B cell (primary cell): ENCODE measurements around the gene ONECUT3. TPM values are rescaled to one million over a fixed set of nuclear protein-coding genes. Genes with fewer than 3 reads are reported as not detected.
A peak's percentile ranks its signal among the peaks of the same experiment; 100 is the strongest.

Experiments
- ATAC-seq: fragments of 200-7000 bp; cut with Tn5 transposase; one replicate; pipeline ENCODE4 v1.10.0; 2021; ENCODE audit warnings: low read depth, mild to moderate bottlenecking, moderate number of reproducible peaks, moderate library complexity
- CTCF ChIA-PET: fragments of 350-600 bp; sonication (Branson Sonifier 250); formaldehyde crosslinking; loops from one replicate; lab custom pipeline; 2021; ENCODE audit warnings: antibody characterized with exemption, inconsistent platforms; lab: Charles Lee
- POLR2A ChIA-PET: fragments of 350-600 bp; sonication (Branson Sonifier 250); formaldehyde crosslinking; loops from one replicate; lab custom pipeline; 2021; ENCODE audit warnings: antibody characterized with exemption; lab: Charles Lee
- DNase-seq: peaks from one replicate; pipeline ENCODE4 v3.0.0; 2013
- H2AFZ ChIP-seq: 2 replicates; pipeline ENCODE4 v1.6.1; 2012; ENCODE audit warnings: mild to moderate bottlenecking, low read depth, low read length; ENCODE audit not compliant: insufficient read depth, poor library complexity, severe bottlenecking
- H3K27ac ChIP-seq, 2 donors: 1 replicate in 1 of 2; 2 replicates in 1 of 2; pipeline ENCODE4 v1.5.1; 2012 to 2013; ENCODE audit warnings: low read length in 2 of 2, mild to moderate bottlenecking in 2 of 2, moderate library complexity in 1 of 2
- H3K27me3 ChIP-seq, 4 experiments: fragments of 200-600 bp in 1 of 4; sonication (generic) in 1 of 4; replicated peaks in 1 of 4; 1 replicate in 2 of 4; 2 replicates in 2 of 4; pipeline versions ENCODE4 v1.6.1 to v1.7.0; 2013 to 2016; ENCODE audit warnings: low read length in 3 of 4, mild to moderate bottlenecking in 2 of 4, mixed read lengths in 1 of 4, moderate library complexity in 1 of 4; ENCODE audit not compliant: insufficient read depth in 4 of 4, control insufficient read depth in 3 of 4; ENCODE audit errors: control extremely low read depth in 1 of 4
- H3K36me3 ChIP-seq, 2 experiments: replicated peaks in 1 of 2; 1 replicate in 1 of 2; 2 replicates in 1 of 2; pipeline versions ENCODE4 v1.6.1 to v1.7.1; 2013; ENCODE audit warnings: low read length in 1 of 2; ENCODE audit not compliant: insufficient read depth in 2 of 2, control insufficient read depth in 1 of 2; ENCODE audit errors: control extremely low read depth in 1 of 2, extremely low read depth in 1 of 2
- H3K4me1 ChIP-seq, 2 donors: fragments of 200-600 bp in 1 of 2; sonication (generic) in 1 of 2; 1 replicate in 1 of 2; 2 replicates in 1 of 2; pipeline versions ENCODE4 v1.5.1 to v1.6.1; 2013 to 2017; ENCODE audit warnings: low read length in 2 of 2; ENCODE audit not compliant: control insufficient read depth in 2 of 2, insufficient read depth in 2 of 2
- H3K4me2 ChIP-seq: replicated peaks from 2 replicates; pipeline ENCODE3; 2012; ENCODE audit warnings: mild to moderate bottlenecking, low read depth, low read length; ENCODE audit not compliant: poor library complexity, severe bottlenecking
- H3K4me3 ChIP-seq, 5 experiments: fragments of 200-600 bp in 1 of 5; sonication (generic) in 1 of 5; 1 replicate in 3 of 5; 2 replicates in 2 of 5; pipeline versions ENCODE4 v1.5.1 to v1.7.0; 2011 to 2016; ENCODE audit warnings: low read length in 4 of 5, mild to moderate bottlenecking in 4 of 5, low read depth in 2 of 5, control low read depth in 1 of 5, moderate library complexity in 1 of 5; ENCODE audit not compliant: insufficient read depth in 1 of 5; ENCODE audit errors: control extremely low read depth in 1 of 5, extremely low read depth in 1 of 5
- H3K79me2 ChIP-seq: fragments of 200-600 bp; sonication (generic); one replicate; pipeline ENCODE4 v1.6.0; 2016; ENCODE audit warnings: low read length; ENCODE audit not compliant: control insufficient read depth, insufficient read depth
- H3K9ac ChIP-seq: fragments of 200-600 bp; sonication (generic); 2 replicates; pipeline ENCODE4 v1.6.1; 2017; ENCODE audit warnings: mild to moderate bottlenecking, low read length, moderate library complexity
- H3K9me3 ChIP-seq, 3 donors: one replicate each; pipeline versions ENCODE4 v1.6.1 to v1.7.1; 2013; ENCODE audit warnings: low read length in 2 of 3; ENCODE audit not compliant: control insufficient read depth in 2 of 3, insufficient read depth in 1 of 3; ENCODE audit errors: control extremely low read depth in 1 of 3
- H4K20me1 ChIP-seq: 2 replicates; pipeline ENCODE4 v1.6.0; 2012; ENCODE audit warnings: mild to moderate bottlenecking, low read length; ENCODE audit not compliant: insufficient read depth, control insufficient read depth, poor library complexity, severe bottlenecking
- H3K27ac Mint-ChIP-seq: one replicate; pipeline ENCODE4 v1.8.0; 2021; ENCODE audit warnings: mixed read lengths
- H3K27me3 Mint-ChIP-seq: one replicate; pipeline ENCODE4 v1.8.0; 2021; ENCODE audit warnings: mixed read lengths
- H3K4me1 Mint-ChIP-seq: one replicate; pipeline ENCODE4 v1.8.0; 2021; ENCODE audit warnings: mixed read lengths
- H3K4me3 Mint-ChIP-seq: one replicate; pipeline ENCODE4 v1.8.0; 2021; ENCODE audit warnings: mixed read lengths
- H3K9me3 Mint-ChIP-seq: one replicate; pipeline ENCODE4 v1.8.0; 2022; ENCODE audit warnings: mixed read lengths; ENCODE audit not compliant: insufficient read depth
- EZH2 ChIP-seq: IDR thresholded peaks from 2 replicates; pipeline ENCODE4 v1.6.1; 2012; ENCODE audit warnings: borderline replicate concordance, low read depth, mild to moderate bottlenecking, moderate library complexity, low read length; ENCODE audit not compliant: insufficient read depth, poor library complexity, severe bottlenecking
- WGBS: methylation state at CpG from one replicate; pipeline ENCODE4 v1.1.5; 2013; ENCODE audit warnings: missing lambda C conversion rate; ENCODE audit not compliant: insufficient coverage; 5-methylcytosine and 5-hydroxymethylcytosine counted together
- intact Hi-C: fragments of 100-400 bp; cut with micrococcal nuclease; formaldehyde crosslinking; loops from one replicate; pipeline ENCODE4 v1.10.0; 2022
- polyA plus RNA-seq: library from polyadenylated mRNA; depleted of rRNA; stranded (reverse); fragments of >200 nt; gene quantifications from 2 replicates; pipeline ENCODE4 v1.2.3, GENCODE V29; 2012
- total RNA-seq, 2 donors: library from RNA; stranded (reverse); fragments of 120-200 nt in 1 of 2; gene quantifications; 1 replicate in 1 of 2; 2 replicates in 1 of 2; pipeline versions ENCODE4 v1.2.3 to v1.2.4, GENCODE V29; 2013 to 2022
- TF ChIP-seq, protein P1 (sequence below): fragments of 200-600 bp; IDR thresholded peaks from one replicate; pipeline ENCODE4 v1.8.0; 2022; ENCODE audit warnings: antibody characterized with exemption, mild to moderate bottlenecking

The ONECUT3 gene
- total and polyA plus RNA-seq, 2 donors (not counting 1 experiment from before 2014, with no cell fraction given) = not detected

DNA sequence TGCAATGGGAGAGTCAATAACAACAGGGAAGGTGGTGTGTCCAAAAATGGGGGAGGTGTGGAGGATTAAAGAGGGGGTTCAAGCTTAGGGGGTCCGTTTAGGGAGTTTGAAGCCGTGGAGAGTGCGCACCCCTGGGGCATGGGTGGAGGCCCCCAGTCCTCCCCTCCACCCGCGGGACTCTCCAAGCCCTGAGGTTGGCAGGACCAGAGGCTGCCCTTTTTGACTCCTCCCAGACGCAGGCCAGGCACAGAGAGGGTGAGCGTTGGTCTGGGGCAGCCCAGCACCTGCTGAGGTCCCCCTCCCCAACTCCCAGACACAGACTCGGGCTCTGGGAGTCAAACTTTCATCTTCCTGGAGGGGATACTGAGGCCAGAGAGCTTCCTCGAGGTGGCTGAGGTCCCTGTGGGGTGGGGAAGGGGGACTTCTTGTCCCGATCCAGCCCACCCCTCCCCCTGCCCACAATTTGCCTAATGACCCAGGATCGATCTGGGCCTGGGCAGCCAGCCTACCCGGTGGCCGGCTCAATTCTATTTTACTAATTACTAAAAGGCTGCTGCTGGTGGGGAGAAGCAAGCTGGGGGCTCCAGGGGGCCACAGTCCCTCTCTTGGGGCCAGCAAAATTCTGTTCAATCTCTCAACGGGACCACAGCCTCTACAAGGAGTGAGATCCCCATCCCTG, 2.8 kb upstream of the ONECUT3 start:
- Histone ChIP-seq H3K9me3 (peaks cover 0 to 68% (median 6%) of the 10 kb centered on the region in 3 donors), H2AFZ (no peak overlapping the region), H3K27me3 (peaks cover 0 to 81% (median 55%) of the 10 kb centered on the region in 4 experiments), H3K79me2 (no peaks in the 10 kb centered on the region), H3K36me3 (no peaks in the 10 kb centered on the region), H3K4me3 (no peak overlapping the region), H3K4me1 (peaks cover 67 to 77% of the 10 kb centered on the region in 2 donors), H3K9ac (no peak overlapping the region), H3K4me2 (peak overlapping the region; percentile 91), H4K20me1 (peaks cover 12% of the 10 kb centered on the region), H3K27ac (no peak overlapping the region)
- Mint-ChIP-seq H3K27me3 (peaks cover 33% of the 10 kb centered on the region), H3K27ac (no peak overlapping the region), H3K4me3 (peak overlapping the region; percentile 59), H3K4me1 (peaks cover 32% of the 10 kb centered on the region), H3K9me3 (no peaks in the 10 kb centered on the region)
- peak; percentile 23 for DNase-seq
- CTCF ChIA-PET = interaction anchor here (0.9 to 1.1 kb wide), 3 partner anchors 76 to 205 kb away, joined by 3 read pairs; no protein-coding TSS in a partner anchor
- ATAC-seq = no peak
- intact Hi-C loops = no loop called here
- TF ChIP-seq, protein P1, sequence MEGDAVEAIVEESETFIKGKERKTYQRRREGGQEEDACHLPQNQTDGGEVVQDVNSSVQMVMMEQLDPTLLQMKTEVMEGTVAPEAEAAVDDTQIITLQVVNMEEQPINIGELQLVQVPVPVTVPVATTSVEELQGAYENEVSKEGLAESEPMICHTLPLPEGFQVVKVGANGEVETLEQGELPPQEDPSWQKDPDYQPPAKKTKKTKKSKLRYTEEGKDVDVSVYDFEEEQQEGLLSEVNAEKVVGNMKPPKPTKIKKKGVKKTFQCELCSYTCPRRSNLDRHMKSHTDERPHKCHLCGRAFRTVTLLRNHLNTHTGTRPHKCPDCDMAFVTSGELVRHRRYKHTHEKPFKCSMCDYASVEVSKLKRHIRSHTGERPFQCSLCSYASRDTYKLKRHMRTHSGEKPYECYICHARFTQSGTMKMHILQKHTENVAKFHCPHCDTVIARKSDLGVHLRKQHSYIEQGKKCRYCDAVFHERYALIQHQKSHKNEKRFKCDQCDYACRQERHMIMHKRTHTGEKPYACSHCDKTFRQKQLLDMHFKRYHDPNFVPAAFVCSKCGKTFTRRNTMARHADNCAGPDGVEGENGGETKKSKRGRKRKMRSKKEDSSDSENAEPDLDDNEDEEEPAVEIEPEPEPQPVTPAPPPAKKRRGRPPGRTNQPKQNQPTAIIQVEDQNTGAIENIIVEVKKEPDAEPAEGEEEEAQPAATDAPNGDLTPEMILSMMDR = no peak
- POLR2A ChIA-PET = interaction anchor here (0.7 kb wide), 1 partner anchor 74 kb away, joined by 4 read pairs; no protein-coding TSS in a partner anchor
- 7% methylated on average over 6 of the region's 14 CpGs for WGBS

DNA sequence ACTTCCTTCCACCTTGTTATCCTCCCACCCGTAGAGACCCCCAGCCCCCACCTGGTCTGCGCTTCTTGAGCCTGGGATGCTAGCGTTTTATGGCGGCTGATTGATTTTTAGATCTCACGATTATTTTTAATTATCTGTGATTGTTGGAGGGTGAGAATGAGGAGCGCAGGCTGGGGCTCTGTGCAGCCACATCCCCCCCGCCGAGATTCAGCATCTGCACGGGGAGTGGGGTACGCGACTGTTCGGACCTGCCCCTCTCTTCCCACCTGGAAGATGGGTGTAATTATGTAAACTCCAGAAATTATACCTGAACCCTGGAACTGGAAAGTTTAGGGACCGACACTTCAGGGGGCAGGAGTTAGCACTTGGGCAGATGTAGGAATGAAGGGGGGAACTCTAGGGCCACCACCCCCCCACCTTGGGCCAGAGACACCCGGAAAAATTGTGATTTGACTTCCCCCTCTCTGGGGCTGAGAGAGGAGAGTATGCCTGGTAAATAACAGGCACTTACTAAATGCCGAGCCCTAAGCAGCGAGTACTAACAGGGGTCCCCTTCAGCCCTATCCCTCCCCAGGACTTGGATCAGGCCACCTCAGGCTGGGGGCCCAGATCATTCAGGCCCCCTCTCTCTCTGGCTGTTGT, 1.8 kb upstream of the ONECUT3 start:
- 20% methylated on average over 1 of the region's 16 CpGs for WGBS
- ChIA-PET CTCF (interaction anchor here (0.9 to 1.2 kb wide), 3 partner anchors 14 to 206 kb away, joined by 3 to 4 read pairs (median 3); no protein-coding TSS in a partner anchor), POLR2A (interaction anchor here (0.6 kb wide), 1 partner anchor 11 kb away, joined by 4 read pairs; no protein-coding TSS in a partner anchor)
- H4K20me1 ChIP-seq = peaks cover 21% of the 10 kb centered on the region
- H3K4me1 Mint-ChIP-seq = peaks cover 33% of the 10 kb centered on the region
- H3K9ac ChIP-seq = no peak overlapping the region
- intact Hi-C loops = no loop called here
- ATAC-seq (no peak), DNase-seq (no peak)
- no peak overlapping the region for H3K4me2 ChIP-seq
- H3K4me3 Mint-ChIP-seq = no peak overlapping the region
- H3K27ac ChIP-seq = no peak overlapping the region
- no peaks in the 10 kb centered on the region for H3K9me3 Mint-ChIP-seq
- no peaks in the 10 kb centered on the region for H3K79me2 ChIP-seq
- H3K27ac Mint-ChIP-seq = no peak overlapping the region
- TF ChIP-seq, protein P1 = no peak
- TF ChIP-seq EZH2 = no peak
- H3K27me3 Mint-ChIP-seq = peaks cover 37% of the 10 kb centered on the region
- H3K4me1 ChIP-seq = peaks cover 75 to 81% of the 10 kb centered on the region in 2 donors
- H3K9me3 ChIP-seq = peaks cover 0 to 74% (median 6%) of the 10 kb centered on the region in 3 donors
- H3K27me3 ChIP-seq = peaks cover 0 to 86% (median 60%) of the 10 kb centered on the region in 4 experiments
- no peak overlapping the region for H2AFZ ChIP-seq
- no peaks in the 10 kb centered on the region for H3K36me3 ChIP-seq
- no peak overlapping the region for H3K4me3 ChIP-seq
